Prostate gland (tissue), 2 donors: ENCODE results near the gene KRTAP5-3. TPM values are rescaled to one million over a fixed set of nuclear protein-coding genes. Genes with fewer than 3 reads are reported as not detected.
"Not testable (repeated sequence)": the region's sequence is repeated elsewhere in the genome, so short reads cannot be mapped to it uniquely, and the experiment has no call there.

Experiments
- DNase-seq: peaks from one replicate; pipeline ENCODE4 v3.0.0-alpha.2; 2019; ENCODE audit warnings: low spot score
- H3K27ac ChIP-seq, 2 donors: fragments of 200-600 bp; sonication (generic); 2 replicates each; pipeline ENCODE4 v1.5.1; 2017 to 2019
- H3K27me3 ChIP-seq: fragments of 200-600 bp; sonication (generic); replicated peaks from 2 replicates; pipeline ENCODE4 v1.5.1; 2019; ENCODE audit not compliant: insufficient read depth
- H3K36me3 ChIP-seq, 2 donors: fragments of 200-600 bp; sonication (generic); 1 replicate in 1 of 2; 2 replicates in 1 of 2; pipeline versions ENCODE4 v1.5.1 to v1.8.1; 2017 to 2019
- H3K4me1 ChIP-seq: fragments of 200-600 bp; sonication (generic); replicated peaks from 2 replicates; pipeline ENCODE4 v1.5.1; 2019
- H3K4me3 ChIP-seq, 2 donors: fragments of 200-600 bp; sonication (generic); 2 replicates each; pipeline ENCODE4 v1.5.1; 2017 to 2019
- H3K9me3 ChIP-seq: fragments of 200-600 bp; sonication (generic); 2 replicates; pipeline ENCODE4 v1.5.1; 2017
- POLR2A ChIP-seq: fragments of 450-650 bp; IDR thresholded peaks from one replicate; pipeline ENCODE4 v1.6.1; 2016; ENCODE audit warnings: antibody characterized with exemption, mild to moderate bottlenecking
- POLR2AphosphoS5 ChIP-seq: sonication (generic); formaldehyde crosslinking; IDR thresholded peaks from one replicate; pipeline ENCODE4 v1.6.1; 2017; ENCODE audit warnings: antibody characterized with exemption
- WGBS: methylation state at CpG from one replicate; pipeline ENCODE4 v1.1.5; 2018; 5-methylcytosine and 5-hydroxymethylcytosine counted together
- intact Hi-C: fragments of 100-400 bp; cut with DNase I; formaldehyde crosslinking; loops from one replicate; pipeline ENCODE4 v1.14.2; 2022
- total RNA-seq, 2 donors: library from RNA; depleted of rRNA; stranded (reverse); fragments of >200 nt; gene quantifications; one replicate each; pipeline ENCODE4 v1.1.0, GENCODE V29; 2016
- TF ChIP-seq, protein P1 (sequence below), 4 experiments: fragments of 200-600 bp in 2 of 4; fragments of 450-650 bp in 2 of 4; sonication (generic) in 2 of 4; IDR thresholded peaks; 1 replicate in 3 of 4; 2 replicates in 1 of 4; pipeline ENCODE4 v1.5.1; 2016 to 2019; ENCODE audit warnings: antibody characterized with exemption in 4 of 4, mild to moderate bottlenecking in 2 of 4, moderate library complexity in 2 of 4

The KRTAP5-3 gene
- total RNA-seq, 2 donors from 2014 or later = not detected

- no peaks in the 10 kb centered on the region for H3K9me3 ChIP-seq
- no peak overlapping the region for H3K4me3 ChIP-seq
- H3K36me3 ChIP-seq = no peaks in the 10 kb centered on the region
- TF ChIP-seq, protein P1, sequence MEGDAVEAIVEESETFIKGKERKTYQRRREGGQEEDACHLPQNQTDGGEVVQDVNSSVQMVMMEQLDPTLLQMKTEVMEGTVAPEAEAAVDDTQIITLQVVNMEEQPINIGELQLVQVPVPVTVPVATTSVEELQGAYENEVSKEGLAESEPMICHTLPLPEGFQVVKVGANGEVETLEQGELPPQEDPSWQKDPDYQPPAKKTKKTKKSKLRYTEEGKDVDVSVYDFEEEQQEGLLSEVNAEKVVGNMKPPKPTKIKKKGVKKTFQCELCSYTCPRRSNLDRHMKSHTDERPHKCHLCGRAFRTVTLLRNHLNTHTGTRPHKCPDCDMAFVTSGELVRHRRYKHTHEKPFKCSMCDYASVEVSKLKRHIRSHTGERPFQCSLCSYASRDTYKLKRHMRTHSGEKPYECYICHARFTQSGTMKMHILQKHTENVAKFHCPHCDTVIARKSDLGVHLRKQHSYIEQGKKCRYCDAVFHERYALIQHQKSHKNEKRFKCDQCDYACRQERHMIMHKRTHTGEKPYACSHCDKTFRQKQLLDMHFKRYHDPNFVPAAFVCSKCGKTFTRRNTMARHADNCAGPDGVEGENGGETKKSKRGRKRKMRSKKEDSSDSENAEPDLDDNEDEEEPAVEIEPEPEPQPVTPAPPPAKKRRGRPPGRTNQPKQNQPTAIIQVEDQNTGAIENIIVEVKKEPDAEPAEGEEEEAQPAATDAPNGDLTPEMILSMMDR (IDR thresholded peaks at IDR 0.05) = no peak
- TF ChIP-seq POLR2A (no peak), POLR2AphosphoS5 (no peak)
- peaks cover 2% of the 10 kb centered on the region for H3K27me3 ChIP-seq
- WGBS = 60% methylated on average over 2 of the region's 2 CpGs
- H3K4me1 ChIP-seq = no peaks in the 10 kb centered on the region
- no peak for DNase-seq
- intact Hi-C loops = no loop called here
- H3K27ac ChIP-seq = no peak overlapping the region
Observed at GRCh38 chr11:1586699-1587098, 21.6 kb downstream of the KRTAP5-3 start.

DNA sequence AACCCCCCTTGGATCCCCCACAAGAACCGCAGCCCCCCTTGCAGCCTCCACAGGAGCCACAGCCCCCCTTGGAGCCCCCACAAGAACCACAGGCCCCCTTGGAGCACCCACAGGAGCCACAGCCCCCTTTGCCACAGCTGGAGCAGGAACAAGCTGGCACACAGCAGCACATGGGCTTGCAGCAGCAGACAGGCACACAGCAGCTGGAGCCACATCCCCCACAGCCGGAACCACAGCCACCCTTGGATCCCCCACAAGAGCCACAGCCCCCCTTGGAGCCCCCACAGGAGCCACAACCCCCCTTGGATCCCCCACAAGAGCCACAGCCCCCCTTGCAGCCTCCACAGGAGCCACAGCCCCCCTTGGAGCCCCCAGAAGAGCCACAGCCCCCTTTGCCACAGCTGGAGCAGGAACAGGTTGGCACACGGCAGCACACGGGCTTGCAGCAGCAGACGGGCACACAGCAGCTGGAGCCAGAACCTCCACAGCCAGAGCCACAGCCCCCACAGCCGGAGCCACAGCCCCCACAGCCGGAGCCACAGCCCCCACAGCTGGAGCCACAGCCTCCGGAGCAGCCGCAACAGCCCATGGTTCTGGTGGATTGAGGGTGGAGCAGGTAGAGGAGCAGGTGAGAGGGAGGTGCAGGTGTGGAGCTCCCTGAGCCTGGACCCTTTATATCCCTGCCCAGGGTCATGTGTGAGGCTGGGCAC is 23.4 kb downstream of the KRTAP5-3 start, which contains the start of gene KRTAP5-1:
KRTAP5-1 (minus strand) TSS at position 623 of the 710 bp plus-strand sequence; CDS start at position 589, 34 bp downstream.
- intact Hi-C loops = loop anchor here (5.0 kb wide), 1 partner anchor 388 kb away; no protein-coding TSS in a partner anchor
- 83% methylated on average over 8 of the region's 9 CpGs for WGBS
- not testable (repeated sequence) for H3K9me3 ChIP-seq

GRCh38 chr11:1582909-1583308 is 25.4 kb downstream of the KRTAP5-3 start:
- not testable (repeated sequence) for H3K4me3 ChIP-seq, H3K27me3 ChIP-seq, H3K27ac ChIP-seq, DNase-seq, H3K9me3 ChIP-seq, H3K36me3 ChIP-seq, H3K4me1 ChIP-seq
- 84% methylated on average over 2 of the region's 2 CpGs for WGBS
- intact Hi-C loops = loop anchor here (5.0 kb wide), 1 partner anchor 386 kb away; no protein-coding TSS in a partner anchor

More for the DNA sequence above, 23.4 kb downstream of the KRTAP5-3 start, which contains the start of gene KRTAP5-1:
- not testable (repeated sequence) for H3K27ac ChIP-seq, H3K36me3 ChIP-seq, H3K4me3 ChIP-seq, DNase-seq, H3K4me1 ChIP-seq, H3K27me3 ChIP-seq

DNA sequence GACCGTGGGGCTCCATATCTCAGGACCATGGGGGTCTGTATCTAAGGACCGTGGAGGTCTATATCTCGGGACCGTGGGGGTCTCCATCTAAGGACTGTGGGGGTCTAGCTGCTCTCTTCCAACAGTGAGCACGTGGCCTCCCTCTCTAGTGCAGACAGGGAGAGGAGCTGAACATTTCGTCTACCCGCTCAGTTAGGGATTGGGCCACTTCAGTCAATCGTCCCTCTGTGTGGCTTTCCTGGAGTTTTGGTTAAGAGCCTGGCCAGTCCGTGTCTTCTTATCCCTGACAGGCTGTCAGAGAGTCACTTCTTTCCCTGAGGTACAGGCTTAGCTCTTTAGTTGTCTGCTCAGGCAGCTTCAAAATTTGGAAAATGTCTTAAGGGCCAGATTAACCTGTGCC is 26.3 kb downstream of the KRTAP5-3 start:
- Histone ChIP-seq H3K4me1 (no peaks in the 10 kb centered on the region), H3K9me3 (no peaks in the 10 kb centered on the region), H3K36me3 (no peaks in the 10 kb centered on the region), H3K27ac (no peak overlapping the region), H3K4me3 (no peak overlapping the region), H3K27me3 (peaks cover 2% of the 10 kb centered on the region)
- intact Hi-C loops = loop anchor here (5.0 kb wide), 1 partner anchor 385 kb away; no protein-coding TSS in a partner anchor
- TF ChIP-seq, protein P1 (IDR thresholded peaks at IDR 0.05) = no peak
- no peak for TF ChIP-seq POLR2A
- TF ChIP-seq POLR2AphosphoS5 = no peak
- WGBS = 84% methylated on average over 9 of the region's 9 CpGs
- DNase-seq = no peak

GRCh38 chr11:1576825-1577224 is 31.4 kb downstream of the KRTAP5-3 start:
- intact Hi-C loops = no loop called here

GRCh38 chr11:1575756-1576155 is 32.5 kb downstream of the KRTAP5-3 start:
- H3K27ac ChIP-seq, DNase-seq, H3K4me3 ChIP-seq, H3K4me1 ChIP-seq, H3K27me3 ChIP-seq, H3K36me3 ChIP-seq, H3K9me3 ChIP-seq: not testable (repeated sequence)
- intact Hi-C loops = loop anchor here (2.0 kb wide), 1 partner anchor 29 kb away; no protein-coding TSS in a partner anchor
- 77% methylated on average over 16 of the region's 16 CpGs for WGBS

More at GRCh38 chr11:1576825-1577224, 31.4 kb downstream of the KRTAP5-3 start:
- no peaks in the 10 kb centered on the region for H3K27me3 ChIP-seq
- 77% methylated on average over 6 of the region's 6 CpGs for WGBS
- no peak overlapping the region for H3K4me3 ChIP-seq
- H3K36me3 ChIP-seq = no peaks in the 10 kb centered on the region
- no peak for DNase-seq
- H3K9me3 ChIP-seq = no peaks in the 10 kb centered on the region
- peaks cover 9% of the 10 kb centered on the region for H3K4me1 ChIP-seq
- TF ChIP-seq, protein P1 (IDR thresholded peaks at IDR 0.05) = no peak
- TF ChIP-seq POLR2A = no peak
- H3K27ac ChIP-seq = no peak overlapping the region
